Activated T-cell treated with anti-CD3 and anti-CD28 coated beads, Interleukin-2, amount 50 U/mL, for 24 hours (primary cell): ENCODE data around the gene BAX.

Experiments used
- DNase-seq: peaks from one replicate; pipeline ENCODE4 v3.0.0-alpha.2; 2020
- H3K27ac Mint-ChIP-seq: 2 replicates; pipeline ENCODE4 v1.8.0; 2020; ENCODE audit warnings: mild to moderate bottlenecking, mixed read lengths
- H3K27me3 Mint-ChIP-seq: 2 replicates; pipeline ENCODE4 v1.8.0; 2020; ENCODE audit warnings: mixed read lengths
- H3K36me3 Mint-ChIP-seq: 2 replicates; pipeline ENCODE4 v1.8.0; 2020; ENCODE audit warnings: low read depth, mixed read lengths
- H3K4me1 Mint-ChIP-seq: 2 replicates; pipeline ENCODE4 v1.8.0; 2020; ENCODE audit warnings: low read depth, mixed read lengths
- H3K4me3 Mint-ChIP-seq: 2 replicates; pipeline ENCODE4 v1.8.0; 2020; ENCODE audit warnings: mild to moderate bottlenecking, moderate library complexity, mixed read lengths
- H3K9me3 Mint-ChIP-seq: 2 replicates; pipeline ENCODE4 v1.8.0; 2020; ENCODE audit warnings: mixed read lengths

BAX gene

DNA sequence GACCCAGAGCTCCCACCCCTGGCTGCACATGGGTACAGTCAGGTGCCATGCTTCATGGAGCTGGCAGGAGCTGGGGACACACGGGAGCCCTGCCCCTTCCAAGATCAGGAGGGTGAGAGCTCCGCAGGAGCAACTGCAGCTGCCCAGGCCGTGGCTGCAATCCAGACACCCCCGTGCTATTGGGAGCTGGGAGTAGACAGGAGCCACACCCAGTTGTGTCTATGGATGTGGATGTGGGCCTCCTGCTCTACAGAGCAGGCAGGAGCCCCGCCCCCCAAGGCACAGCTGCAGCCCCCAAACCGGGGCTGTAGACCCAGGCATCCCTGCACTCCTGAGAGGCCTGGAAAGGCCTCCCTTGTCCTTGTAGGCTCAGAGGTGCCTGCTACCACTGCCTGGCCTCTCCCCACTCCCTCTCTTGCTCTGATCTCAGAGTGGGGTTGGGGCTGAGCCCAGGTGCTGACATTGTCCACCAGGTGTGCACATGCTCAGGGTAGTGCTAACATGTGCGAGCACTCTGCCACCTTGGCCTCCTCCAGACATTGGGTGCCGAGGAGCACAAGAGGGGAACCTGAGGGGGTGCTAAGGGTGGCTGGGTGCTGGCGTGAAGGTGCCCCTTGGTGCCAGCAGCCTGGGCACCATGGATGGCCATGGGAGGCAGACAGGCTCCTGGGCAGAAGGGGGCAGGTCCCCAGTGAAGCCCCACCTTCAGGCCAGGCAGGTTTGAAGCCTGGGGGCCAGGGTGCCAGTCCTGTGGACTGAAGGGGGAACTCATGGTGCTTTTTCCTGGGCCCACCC lies 8.0 kb upstream of the BAX start:
- Mint-ChIP-seq H3K4me3 (no peak overlapping the region), H3K4me1 (no peaks in the 10 kb centered on the region), H3K27ac (no peak overlapping the region), H3K36me3 (no peaks in the 10 kb centered on the region), H3K27me3 (no peaks in the 10 kb centered on the region), H3K9me3 (peaks cover 3% of the 10 kb centered on the region)
- DNase-seq = no peak

DNA sequence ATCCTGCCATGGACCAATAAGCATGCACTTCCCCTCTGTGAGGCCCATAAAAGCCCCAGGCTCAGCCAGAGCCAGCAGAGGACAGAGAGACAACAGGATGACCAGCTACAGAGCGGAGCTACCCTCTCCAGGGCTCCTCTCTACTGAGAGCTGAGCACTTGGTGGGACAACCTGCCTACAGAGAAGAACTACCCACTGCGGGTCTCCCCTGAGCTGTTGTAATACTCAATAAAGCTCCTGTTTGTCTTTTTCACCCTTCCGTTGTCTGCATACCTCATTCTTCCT lies 7.5 kb upstream of the BAX start:
- H3K27ac Mint-ChIP-seq = no peak overlapping the region
- no peak for DNase-seq
- peaks cover 3% of the 10 kb centered on the region for H3K9me3 Mint-ChIP-seq
- no peak overlapping the region for H3K4me3 Mint-ChIP-seq
- H3K4me1 Mint-ChIP-seq = no peaks in the 10 kb centered on the region
- no peaks in the 10 kb centered on the region for H3K27me3 Mint-ChIP-seq
- no peaks in the 10 kb centered on the region for H3K36me3 Mint-ChIP-seq

GRCh38 chr19:48950159-48950558 lies 4.5 kb upstream of the BAX start:
- H3K27me3 Mint-ChIP-seq = no peaks in the 10 kb centered on the region
- H3K36me3 Mint-ChIP-seq = peaks cover 1% of the 10 kb centered on the region
- H3K4me3 Mint-ChIP-seq = no peak overlapping the region
- H3K4me1 Mint-ChIP-seq = peaks cover 6% of the 10 kb centered on the region
- DNase-seq = no peak
- peaks cover 3% of the 10 kb centered on the region for H3K9me3 Mint-ChIP-seq
- H3K27ac Mint-ChIP-seq = no peak overlapping the region

DNA sequence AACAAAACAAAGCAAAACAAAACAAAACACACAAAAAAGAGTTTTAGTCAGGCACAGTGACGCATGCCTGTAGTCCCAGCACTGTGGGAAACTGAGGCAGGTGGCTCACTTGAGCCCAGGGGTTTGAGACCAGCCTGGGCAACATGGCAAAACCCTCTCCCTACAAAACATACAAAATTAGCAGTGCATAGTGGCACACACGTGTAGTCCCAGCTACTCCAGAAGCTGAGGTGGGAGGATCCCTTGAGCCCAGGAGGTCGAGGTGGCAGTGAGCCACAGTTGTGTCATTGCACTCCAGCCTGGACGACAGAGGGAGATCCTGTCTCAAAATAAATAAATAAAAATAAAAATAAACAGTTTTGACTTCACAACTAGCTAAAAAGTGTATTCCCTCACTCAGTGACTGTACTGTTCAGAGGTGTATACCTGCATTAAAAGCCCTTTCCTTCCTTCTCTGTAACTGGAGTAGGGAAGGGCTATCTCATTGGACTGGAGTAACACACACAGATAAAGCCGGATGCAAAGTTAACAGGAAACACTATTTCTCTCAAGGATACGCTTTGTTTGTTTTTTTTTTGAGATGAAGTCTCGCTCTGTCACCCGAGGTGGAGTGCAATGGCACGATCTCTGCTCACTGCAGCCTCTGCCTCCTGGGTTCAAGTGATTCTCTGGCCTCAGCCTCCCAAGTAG lies 3.7 kb upstream of the BAX start:
- DNase-seq = no peak
- Mint-ChIP-seq H3K4me1 (peaks cover 13% of the 10 kb centered on the region), H3K36me3 (peaks cover 9% of the 10 kb centered on the region), H3K27ac (no peak overlapping the region), H3K4me3 (no peak overlapping the region), H3K27me3 (no peaks in the 10 kb centered on the region), H3K9me3 (peaks cover 3% of the 10 kb centered on the region)

DNA sequence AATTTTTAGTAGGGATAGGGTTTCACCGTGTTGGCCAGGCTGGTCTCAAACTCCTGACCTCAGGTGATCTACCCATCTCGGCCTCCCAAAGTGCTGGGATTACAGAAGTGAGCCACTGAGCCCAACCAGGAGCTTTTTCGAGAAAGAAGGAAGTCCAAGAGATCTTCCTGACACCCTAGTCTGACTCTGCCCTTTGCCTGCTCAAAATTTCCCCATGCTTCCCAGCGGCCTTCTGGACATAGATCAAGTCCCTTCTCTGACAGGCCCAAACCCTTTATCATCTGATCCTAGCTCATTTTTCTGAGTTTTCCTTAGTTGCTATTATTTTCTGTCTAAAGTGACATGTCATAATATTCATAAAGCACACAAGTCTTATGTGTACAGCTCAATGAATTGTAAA lies 1.5 kb upstream of the BAX start:
- Mint-ChIP-seq H3K4me3 (no peak overlapping the region), H3K36me3 (peaks cover 27% of the 10 kb centered on the region), H3K27ac (no peak overlapping the region), H3K27me3 (no peaks in the 10 kb centered on the region), H3K4me1 (peaks cover 30% of the 10 kb centered on the region), H3K9me3 (no peaks in the 10 kb centered on the region)
- no peak for DNase-seq

- no peaks in the 10 kb centered on the region for H3K27me3 Mint-ChIP-seq
- H3K27ac Mint-ChIP-seq = peak overlapping the region; percentile 93
- no peaks in the 10 kb centered on the region for H3K9me3 Mint-ChIP-seq
- H3K36me3 Mint-ChIP-seq = peaks cover 35% of the 10 kb centered on the region
- no peak for DNase-seq
- H3K4me3 Mint-ChIP-seq = peak overlapping the region; percentile 88
- H3K4me1 Mint-ChIP-seq = peaks cover 33% of the 10 kb centered on the region
Measured at GRCh38 chr19:48953990-48954594, 583 bp upstream of the BAX start.

- H3K9me3 Mint-ChIP-seq = no peaks in the 10 kb centered on the region
- no peak for DNase-seq
- H3K36me3 Mint-ChIP-seq = peaks cover 40% of the 10 kb centered on the region
- no peaks in the 10 kb centered on the region for H3K27me3 Mint-ChIP-seq
- H3K27ac Mint-ChIP-seq = peak overlapping the region; percentile 93
- peak overlapping the region; percentile 88 for H3K4me3 Mint-ChIP-seq
- peaks cover 33% of the 10 kb centered on the region for H3K4me1 Mint-ChIP-seq
Measured at GRCh38 chr19:48955308-48955958, 758 bp downstream of the BAX start.

DNA sequence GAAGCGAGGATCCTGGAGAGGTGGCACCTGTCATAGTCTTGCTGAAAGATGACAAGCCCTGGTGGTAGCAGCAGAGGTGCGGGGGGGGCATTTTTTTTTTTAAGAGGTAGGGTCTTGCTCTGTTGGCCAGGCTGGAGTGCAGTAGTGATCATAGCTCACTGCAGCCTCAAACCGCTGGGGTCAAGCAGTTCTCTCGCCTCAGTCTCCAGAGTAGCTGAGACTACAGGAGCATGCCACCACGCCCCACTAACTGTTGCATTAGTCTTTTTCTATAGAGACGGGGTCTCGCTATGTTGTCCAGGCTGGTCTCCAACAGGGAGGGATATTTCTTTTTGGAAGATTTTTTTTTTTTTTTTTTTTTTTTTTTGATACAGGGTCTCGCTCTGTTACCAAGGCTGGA lies 3.3 kb downstream of the BAX start:
- DNase-seq = no peak
- no peak overlapping the region for H3K4me3 Mint-ChIP-seq
- H3K9me3 Mint-ChIP-seq = no peaks in the 10 kb centered on the region
- H3K27ac Mint-ChIP-seq = no peak overlapping the region
- H3K4me1 Mint-ChIP-seq = peaks cover 52% of the 10 kb centered on the region
- H3K27me3 Mint-ChIP-seq = no peaks in the 10 kb centered on the region
- H3K36me3 Mint-ChIP-seq = peaks cover 55% of the 10 kb centered on the region

DNA sequence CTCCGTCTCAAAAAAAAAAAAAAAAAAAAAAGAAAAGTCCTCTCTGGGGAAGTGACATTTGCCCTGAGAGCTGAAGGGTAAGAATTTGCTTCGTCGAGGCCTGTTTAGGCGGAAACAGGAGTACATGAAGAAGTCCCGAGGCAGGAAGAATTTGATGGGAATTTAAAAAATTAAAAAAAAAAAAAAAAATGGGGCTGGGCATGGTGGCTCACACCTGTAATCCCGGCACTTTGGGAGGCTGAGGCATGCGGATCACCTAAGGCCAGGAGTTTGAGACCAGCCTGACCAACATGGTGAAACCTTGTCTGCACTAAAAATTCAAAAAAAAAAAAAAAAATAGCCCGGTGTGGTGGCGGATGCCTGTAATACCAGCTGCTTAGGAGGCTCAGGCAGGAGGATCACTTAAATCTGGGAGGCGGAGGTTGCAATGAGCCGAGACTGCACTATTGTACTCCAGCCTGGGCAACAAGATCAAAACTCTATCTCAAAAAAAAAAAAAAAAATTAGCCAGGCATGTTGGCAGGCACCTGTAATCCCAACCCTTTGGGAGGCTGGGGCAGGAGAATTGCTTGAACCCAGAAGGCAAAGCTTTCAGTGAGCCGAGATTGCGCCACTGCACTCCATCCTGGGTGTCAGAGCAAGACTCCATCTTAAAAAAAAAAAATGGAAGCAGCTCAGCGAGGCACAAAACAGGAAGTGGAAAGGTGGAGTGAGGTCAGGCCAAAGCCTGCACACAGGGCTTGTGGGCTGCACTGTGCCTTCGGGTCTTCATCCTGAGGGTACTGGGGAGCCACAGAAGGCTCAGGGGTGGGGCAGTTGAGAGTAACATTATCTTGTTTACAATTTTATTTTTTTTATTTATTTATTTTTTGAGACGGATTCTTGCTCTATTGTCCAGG lies 4.9 kb downstream of the BAX start:
- Mint-ChIP-seq H3K27me3 (no peaks in the 10 kb centered on the region), H3K4me3 (no peak overlapping the region), H3K4me1 (peaks cover 62% of the 10 kb centered on the region), H3K9me3 (no peaks in the 10 kb centered on the region), H3K36me3 (peaks cover 55% of the 10 kb centered on the region), H3K27ac (no peak overlapping the region)
- no peak for DNase-seq

DNA sequence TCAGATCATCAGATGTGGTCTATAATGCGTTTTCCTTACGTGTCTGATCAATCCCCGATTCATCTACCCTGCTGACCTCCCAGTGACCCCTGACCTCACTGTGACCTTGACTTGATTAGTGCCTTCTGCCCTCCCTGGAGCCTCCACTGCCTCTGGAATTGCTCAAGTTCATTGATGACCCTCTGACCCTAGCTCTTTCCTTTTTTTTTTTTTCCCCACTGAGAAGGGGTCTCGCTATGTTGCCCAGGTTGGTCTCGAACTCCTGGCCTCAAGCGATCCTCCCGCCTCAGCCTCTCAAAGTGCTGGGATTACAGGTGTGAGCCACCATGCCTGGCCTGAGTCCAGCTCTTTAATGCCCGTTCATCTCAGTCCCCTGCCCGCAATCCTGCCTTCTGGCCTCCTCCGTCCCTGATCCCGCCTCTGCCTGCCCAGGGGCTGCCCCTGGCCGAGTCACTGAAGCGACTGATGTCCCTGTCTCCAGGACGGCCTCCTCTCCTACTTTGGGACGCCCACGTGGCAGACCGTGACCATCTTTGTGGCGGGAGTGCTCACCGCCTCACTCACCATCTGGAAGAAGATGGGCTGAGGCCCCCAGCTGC lies 6.5 kb downstream of the BAX start:
- no peak for DNase-seq
- H3K27me3 Mint-ChIP-seq = no peaks in the 10 kb centered on the region
- H3K27ac Mint-ChIP-seq = peak overlapping the region; percentile 54
- no peaks in the 10 kb centered on the region for H3K9me3 Mint-ChIP-seq
- H3K36me3 Mint-ChIP-seq = peaks cover 57% of the 10 kb centered on the region
- H3K4me1 Mint-ChIP-seq = peaks cover 62% of the 10 kb centered on the region
- no peak overlapping the region for H3K4me3 Mint-ChIP-seq

- DNase-seq = no peak
- Mint-ChIP-seq H3K27me3 (no peaks in the 10 kb centered on the region), H3K9me3 (no peaks in the 10 kb centered on the region), H3K4me1 (peaks cover 65% of the 10 kb centered on the region), H3K4me3 (peak overlapping the region; percentile 52), H3K27ac (peak overlapping the region; percentile 97), H3K36me3 (peaks cover 59% of the 10 kb centered on the region)
Measured at GRCh38 chr19:48961673-48962028, 7.0 kb downstream of the BAX start.

- DNase-seq = peak; percentile 54
- Mint-ChIP-seq H3K9me3 (no peaks in the 10 kb centered on the region), H3K27ac (peak overlapping the region; percentile 97), H3K4me1 (peaks cover 67% of the 10 kb centered on the region), H3K36me3 (peaks cover 61% of the 10 kb centered on the region), H3K27me3 (no peaks in the 10 kb centered on the region), H3K4me3 (peak overlapping the region; percentile 52)
Measured at GRCh38 chr19:48962029-48962848, 7.6 kb downstream of the BAX start.

GRCh38 chr19:48962849-48963165 lies 8.1 kb downstream of the BAX start:
- Mint-ChIP-seq H3K27me3 (no peaks in the 10 kb centered on the region), H3K36me3 (peaks cover 61% of the 10 kb centered on the region), H3K4me1 (peaks cover 67% of the 10 kb centered on the region), H3K27ac (peak overlapping the region; percentile 97), H3K9me3 (no peaks in the 10 kb centered on the region), H3K4me3 (peak overlapping the region; percentile 52)
- DNase-seq = no peak
